Hematopoietic multipotent progenitor cell treated with erythropoietin and hydrocortisone succinate and interleukin-3 and kit ligand, for 15 days (in vitro differentiated cells): Measurements from ENCODE around the gene LRRC2.
"Not testable (repeated sequence)": the region's sequence is repeated elsewhere in the genome, so short reads cannot be mapped to it uniquely, and the experiment has no call there.

Experiments used
- DNase-seq: peaks from one replicate; pipeline ENCODE4 v3.0.0-alpha.2; 2015; ENCODE audit warnings: low spot score

The LRRC2 gene

DNA sequence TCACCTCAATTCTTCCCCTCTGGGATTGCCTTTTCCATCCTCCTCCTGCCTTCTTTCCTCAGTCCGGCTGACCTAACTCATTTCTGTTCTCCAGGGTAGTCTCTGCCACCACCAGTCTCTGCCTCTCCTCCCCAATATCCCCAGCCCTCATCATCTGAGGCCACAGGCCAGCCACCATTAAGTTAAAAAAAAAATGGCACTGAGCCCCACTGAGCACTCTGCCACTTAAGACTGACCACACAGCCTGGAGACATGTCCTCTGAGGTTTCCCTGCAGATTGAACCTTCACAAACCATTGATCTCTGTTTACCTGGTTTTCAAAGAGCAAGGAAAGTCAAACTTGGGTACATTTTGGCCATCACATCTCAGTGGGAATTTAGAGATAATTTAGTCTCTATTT lies 13.6 kb downstream of the LRRC2 start:
- no peak for DNase-seq

DNA sequence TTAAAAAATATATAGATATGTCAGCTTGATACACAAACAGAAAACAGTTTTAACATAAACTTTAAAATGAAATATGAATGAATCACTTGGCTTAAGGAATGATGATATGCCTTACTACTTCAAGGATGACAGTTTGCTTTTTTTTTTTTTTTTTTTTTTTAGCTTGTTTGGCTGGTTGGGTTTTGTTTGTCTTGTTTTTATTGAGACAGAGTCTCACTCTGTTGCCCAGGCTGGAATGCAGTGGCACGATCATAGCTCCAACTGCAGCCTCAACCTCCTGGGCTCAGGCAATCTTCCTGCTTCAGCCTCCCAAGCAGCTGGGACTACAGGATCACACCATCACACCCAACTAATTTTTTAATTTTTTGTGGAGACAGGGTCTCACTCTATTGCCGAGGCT lies 14.5 kb downstream of the LRRC2 start:
- DNase-seq: no peak

DNA sequence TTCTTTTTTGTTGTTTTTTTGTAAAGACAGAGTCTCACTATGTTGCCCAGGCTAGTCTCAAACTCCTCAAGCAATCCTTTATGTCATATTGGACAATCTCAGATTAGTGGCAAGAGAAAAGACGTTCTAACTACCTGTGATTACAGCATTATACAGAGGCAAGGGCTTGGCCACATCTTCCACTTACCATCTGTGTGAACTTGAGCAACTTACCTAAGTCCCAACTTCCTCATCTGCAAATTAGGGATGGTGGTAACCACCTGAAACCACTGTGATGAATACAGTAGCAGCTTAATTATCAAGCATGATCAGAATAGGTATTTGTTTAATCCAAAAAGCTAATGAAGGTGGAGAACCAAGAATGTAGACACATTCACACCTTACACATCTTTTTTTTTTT lies 16.1 kb downstream of the LRRC2 start:
- no peak for DNase-seq

DNA sequence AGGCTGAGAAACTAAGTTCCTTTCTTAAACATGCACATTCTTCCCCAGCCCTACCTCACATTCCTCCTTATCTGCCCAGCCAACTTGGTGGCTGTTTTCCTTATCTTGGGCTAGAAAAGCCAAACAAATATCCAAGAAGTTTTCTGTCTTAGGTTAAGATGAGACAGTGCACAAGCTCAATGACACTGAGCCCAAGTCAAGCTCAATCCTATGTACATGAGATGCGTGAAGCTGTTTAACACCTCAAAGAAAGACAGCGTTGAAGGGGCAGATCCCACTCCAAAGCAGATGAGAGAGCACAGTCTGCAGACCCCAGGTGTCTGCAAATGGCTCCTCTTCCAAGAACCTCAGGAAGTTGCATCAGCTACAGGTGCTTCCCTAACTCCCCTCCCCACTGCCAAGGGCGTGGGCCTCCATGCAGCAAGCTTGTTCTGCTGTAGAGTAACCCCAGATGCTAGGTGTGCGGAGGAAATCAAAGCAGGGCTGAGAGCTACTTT lies 16.6 kb downstream of the LRRC2 start:
- DNase-seq: peak; percentile 64

DNA sequence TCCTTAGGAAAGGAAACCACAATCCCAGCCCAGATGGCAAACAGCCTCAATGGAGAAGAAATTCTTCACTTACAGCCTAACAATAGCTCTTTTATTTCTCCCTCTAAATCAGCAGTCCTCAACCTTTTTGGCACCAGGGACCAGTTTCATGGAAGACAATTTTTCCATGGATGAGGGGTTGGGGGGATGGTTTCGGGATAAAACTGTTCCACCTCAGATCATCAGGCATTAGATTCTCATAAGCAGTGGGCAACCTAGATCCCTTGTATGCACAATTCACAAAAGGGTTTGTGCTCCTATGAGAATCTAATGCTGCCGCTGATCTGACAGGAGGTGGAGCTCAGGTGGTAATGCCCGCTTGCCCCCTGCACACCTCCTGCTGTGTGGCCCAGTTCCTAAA lies 17.5 kb downstream of the LRRC2 start:
- DNase-seq: not testable (repeated sequence)

DNA sequence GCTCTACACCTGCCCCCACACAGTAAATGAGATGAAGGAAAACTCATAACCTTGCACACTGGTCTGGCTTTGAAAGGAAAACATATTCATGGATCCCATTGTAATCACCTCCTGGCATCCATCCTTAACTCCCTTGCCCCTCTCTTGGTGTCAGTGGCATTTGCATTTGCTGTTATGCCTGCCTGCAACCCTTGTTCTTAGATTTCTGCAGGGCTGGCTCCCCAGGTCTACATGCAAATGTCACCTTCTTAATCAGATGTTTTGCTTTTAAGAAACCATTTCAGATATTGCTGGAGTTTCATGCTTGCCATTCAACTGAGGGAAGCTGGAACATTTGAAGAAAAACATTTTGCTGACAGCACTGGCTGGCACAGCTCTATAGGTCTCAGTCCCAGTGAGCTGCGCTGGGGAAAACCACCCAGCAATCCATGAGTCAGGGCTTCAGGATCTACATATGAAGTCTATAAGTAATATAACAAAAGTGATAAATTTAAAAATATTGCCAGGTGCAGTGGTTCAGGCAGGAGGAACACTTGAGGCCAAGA lies 19.1 kb downstream of the LRRC2 start:
- DNase-seq: no peak

DNA sequence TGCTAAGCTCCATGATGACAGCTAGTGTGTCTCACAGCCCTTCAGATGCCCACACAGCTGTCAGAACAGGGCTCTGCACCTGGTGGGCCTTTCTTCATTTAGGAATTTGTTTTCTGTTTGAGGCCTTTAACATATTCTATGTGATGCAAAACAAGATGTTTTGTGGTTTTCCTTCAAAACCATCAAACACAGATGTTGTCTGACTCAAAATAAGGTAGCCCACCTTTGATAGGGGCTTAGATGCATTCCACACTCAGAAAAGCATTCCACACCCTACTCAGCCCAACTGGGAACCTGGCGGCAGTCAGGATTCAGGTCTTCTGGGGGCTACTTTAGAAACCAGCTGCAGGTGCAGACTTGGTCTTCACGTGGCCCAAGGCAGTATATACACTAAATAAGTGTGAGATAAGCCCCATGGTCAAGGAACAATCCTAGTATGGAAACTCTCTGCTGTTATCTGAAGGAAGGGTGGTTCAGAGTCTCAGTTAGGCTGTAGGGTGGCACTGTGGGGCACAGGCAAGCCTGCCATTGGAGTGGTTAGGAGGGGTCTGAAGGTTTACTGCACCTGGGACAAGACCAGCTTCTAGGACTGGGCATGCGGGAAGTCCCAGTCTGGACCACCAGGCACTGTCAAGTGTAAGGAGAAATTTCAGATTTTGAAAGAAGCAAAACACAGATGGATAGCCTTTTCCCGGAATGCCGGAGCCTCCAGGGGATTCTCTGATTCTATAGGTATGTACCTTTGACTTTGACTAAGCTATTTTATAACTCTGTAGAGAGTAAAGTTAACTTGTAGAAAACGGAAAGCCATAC lies 20.1 kb downstream of the LRRC2 start:
- no peak for DNase-seq

DNA sequence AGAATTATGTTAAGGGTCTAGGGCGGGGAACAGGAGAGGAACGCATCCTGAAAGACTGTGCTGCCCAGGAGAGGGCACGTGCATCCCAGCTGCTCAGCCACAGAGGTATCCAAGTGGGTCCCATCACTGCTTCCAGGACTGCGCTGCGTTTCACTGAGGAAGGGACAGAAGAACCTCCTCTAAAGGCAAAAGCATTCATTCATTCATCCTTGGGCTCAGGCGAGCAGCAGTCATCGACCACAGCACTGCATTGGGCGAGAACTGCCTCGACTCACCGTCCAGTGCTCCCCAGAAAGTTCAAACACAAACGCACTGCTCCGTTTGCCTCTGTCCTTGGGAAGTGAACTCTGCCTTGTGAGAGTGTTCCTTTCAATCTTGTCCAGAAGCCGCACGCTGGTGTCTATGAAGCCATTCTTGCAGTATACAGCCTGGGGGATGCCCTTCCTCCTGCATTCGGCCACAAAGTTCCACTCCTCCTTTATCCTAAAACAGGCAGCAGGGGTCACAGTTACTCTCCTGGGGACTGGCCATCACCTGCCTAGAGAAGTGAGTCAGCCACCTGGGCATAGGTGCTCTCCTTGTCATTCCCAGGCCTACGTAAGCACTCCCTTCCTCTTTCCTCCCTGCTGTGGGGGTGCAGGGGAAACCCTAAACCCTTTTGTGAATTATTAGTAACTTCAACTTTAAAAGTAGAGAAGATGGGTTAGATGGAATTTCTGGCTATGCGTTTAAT lies 21.2 kb downstream of the LRRC2 start:
- DNase-seq: no peak

DNA sequence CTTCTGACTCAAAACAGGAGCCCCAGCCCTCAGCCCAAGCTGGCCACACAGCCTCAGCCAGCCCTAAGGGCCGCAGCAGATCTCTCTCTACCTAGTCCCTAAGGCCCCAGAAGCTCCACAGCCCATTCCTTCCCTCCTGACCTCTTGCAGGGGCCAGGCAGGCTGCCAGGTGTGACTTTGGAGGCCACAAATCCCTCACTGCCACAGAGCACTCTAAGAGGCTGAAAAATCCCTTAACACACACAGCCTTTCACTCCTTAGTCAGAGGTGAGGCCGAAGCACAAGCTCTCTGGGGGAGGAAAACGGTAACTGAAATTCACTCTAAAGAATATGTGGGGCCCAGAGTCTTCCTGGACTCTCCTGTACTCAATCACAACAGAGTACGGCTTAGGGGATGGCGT lies 23.3 kb downstream of the LRRC2 start:
- no peak for DNase-seq

DNA sequence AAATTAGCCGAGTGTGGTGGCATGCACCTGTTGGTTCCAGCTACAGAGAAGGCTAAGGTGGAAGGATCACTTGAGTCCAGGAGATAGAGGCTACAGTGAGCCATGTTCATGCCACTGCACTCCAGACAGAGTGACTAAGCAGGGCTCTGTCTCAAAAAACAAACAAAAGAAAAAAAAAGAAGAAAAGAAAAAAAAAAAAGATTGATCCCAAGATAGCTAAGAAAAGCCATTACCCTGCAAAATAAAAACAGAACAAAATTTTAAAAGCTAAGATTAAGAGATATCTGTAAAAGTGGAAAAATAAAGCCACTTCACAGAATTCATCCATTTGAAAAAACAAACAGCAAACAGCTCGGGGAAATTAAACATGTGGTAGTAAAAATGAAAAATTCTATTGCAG lies 23.8 kb downstream of the LRRC2 start:
- DNase-seq: no peak

DNA sequence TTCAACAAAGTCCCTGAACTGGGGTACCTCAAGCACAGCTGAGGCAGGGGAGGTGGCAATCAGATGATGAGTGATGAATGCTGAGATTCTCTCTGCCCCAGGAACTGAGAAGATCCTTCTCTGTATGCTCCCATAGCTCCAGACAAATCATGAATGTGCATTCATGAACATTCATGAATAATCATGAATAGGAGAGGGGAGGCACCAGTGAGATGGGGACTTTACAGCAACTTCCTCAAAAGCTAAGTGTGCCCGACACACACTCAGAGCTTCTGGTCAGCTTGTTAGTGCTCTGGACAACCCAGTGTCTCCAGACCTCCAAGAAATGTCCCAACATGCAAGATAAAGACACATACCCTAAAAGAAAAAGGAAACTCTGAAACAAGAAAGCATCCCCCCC lies 24.3 kb downstream of the LRRC2 start:
- DNase-seq: no peak

DNA sequence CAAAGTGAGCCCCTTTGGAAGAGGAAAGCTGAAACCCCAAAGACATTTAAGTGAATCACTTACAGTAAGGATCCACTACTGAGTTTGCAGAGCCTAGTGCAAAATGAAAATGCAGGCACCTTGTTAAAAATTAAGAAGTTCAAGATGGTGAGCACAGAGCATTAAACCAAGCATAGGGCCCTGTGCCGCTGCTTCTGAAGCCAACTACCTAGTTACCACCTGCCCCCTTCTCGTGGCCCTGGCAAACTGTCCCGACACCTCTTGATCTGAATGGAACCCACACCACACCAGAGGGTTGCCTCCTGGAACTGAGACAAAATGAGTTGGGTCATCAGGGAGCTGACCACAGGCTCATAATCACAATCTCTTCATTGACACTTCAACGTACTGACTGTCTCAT lies 25.6 kb downstream of the LRRC2 start:
- DNase-seq: no peak

DNA sequence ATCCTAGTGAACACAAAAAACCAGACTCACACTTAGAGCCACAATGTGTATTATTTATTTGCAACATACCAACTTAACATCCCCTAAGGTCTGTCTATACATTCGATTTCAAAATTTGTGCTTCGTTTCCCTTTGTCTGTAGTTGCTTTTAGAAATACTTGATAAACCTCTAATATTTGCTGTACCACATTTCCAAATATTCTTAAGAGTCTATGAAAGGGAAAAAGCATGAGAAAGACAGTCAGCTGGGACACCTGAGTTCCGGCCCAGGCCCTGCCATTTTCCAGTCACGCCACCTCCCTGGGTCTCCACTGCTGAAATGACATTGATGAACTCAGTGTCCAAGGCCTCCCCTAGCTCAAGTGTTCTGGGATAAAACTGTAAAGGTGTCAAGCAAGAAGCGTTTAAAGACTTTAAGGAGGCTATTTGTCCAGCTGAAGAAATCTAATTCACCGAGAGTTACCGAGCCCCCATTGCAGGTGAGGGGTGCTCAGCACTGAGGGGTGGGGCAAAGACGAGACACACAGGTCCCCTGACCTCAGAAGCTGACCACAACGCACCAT lies 26.6 kb downstream of the LRRC2 start:
- no peak for DNase-seq

DNA sequence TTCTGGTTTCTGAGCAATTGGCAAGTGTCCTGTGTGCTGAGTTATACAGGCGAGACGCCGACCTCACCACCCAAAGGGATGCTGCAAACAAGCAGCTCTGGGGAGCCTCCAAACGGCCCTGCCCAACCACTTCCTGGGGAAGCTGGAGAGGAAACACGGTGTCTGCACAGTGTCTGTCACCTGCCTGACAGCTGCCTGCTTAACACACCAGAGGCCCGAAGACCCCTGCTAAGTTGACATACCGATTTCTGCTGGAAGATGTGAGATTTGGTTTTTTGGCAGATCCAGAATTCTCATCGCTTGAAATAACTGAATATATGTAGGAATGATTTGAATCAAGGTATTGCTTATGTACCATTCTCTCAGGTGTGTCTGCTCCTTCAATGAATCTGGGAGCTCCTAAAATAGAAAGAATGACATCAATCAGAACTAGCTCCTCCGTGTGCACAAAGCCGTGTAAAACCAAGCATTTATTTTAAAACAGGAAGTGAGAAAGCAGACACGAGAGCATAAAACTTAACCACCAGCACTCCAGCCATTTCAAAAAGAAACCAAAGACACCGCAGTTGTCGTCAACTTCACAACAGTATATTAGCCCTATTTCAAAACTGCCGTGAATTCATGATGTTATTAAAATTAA lies 27.2 kb downstream of the LRRC2 start:
- no peak for DNase-seq

DNA sequence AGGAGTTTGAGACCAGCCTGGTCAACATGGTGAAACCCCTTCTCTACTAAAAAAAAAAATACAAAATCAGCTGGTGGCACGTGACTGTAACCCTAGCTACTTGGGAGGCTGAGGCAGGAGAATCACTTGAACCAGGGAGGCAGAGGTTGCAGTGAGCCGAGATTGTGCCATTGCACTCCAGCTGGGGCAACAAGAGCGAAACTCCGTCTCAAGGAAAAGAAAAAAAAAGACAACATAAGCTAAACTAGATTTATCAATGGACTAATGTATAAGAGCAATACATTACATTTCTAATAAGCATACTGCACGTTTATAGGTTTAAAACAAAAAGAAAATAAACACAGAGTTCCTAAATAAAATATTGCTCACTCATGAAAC lies 27.7 kb downstream of the LRRC2 start:
- not testable (repeated sequence) for DNase-seq

DNA sequence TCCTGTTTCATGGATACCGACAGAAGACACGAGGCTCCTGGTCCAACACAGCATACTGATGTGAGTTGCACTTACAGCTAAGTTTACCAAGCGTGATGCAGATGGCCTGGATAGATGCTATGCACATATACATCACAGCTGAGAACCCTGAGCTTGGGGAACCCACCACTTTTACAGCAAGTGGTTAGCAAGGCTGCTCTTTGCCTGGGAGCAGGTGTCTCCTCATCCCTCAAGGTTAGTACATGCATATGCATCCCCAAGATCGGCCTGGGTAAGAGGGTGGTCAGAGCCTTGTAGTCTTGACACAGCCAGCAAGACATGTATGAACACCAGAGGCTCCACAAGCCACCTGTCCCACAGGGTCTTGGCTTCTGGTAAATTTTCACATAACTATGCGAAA lies 28.3 kb downstream of the LRRC2 start:
- no peak for DNase-seq

DNA sequence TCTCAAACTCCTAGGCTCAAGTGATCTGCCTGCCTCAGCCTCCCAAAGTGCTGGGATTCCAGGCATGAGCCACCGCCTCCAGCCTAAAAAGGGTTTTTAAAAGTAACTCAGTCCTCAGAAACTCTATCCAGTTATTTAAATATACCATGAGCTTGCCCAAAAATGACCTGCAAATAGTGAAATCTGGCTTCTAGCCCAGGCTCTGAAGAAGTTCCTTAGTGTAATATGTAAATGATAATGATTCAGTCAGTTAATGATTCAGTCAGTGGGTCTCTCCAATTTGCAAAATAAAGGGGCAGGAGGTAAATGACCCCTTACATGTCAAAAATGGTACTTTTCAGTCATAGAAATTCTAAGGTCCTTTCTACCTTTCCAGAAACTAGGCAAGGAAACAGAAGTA lies 28.8 kb downstream of the LRRC2 start:
- no peak for DNase-seq

DNA sequence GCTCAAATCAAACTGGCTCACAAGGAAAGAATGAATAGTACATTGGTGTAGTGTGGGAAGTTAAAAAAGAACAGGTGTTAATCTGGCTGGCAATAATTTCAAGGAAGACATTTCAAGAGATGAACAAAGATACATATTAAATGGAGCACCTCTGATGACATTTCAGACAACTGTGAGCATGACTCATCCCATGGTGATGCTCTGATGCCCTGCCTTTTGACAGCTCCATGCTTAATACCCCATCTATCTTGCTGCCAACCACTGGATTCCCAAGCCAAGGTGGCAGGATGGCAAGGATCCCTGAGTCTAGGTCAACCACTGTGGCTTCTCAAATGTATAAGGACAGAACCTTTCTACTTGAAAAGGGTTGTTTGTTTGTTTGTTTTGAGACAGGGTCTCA lies 29.3 kb downstream of the LRRC2 start:
- no peak for DNase-seq

DNA sequence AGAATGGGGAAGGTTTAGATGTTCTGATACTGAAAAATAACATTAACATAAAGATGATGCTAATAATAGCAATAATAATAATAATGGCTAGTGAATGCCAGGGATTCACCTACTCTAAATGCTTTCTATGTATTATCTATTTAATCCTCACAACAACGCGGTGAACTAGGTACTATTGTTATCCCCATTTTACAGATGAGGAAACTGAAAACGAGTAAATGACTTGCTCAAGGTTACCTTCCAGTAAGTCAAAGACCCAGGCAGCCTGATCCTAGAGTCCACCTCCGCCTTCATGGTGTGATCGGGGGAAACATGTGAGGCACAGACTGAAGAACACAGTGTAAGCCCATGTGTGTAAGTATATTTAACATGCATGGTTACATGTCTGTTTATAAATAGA lies 30.4 kb downstream of the LRRC2 start:
- DNase-seq: no peak

DNA sequence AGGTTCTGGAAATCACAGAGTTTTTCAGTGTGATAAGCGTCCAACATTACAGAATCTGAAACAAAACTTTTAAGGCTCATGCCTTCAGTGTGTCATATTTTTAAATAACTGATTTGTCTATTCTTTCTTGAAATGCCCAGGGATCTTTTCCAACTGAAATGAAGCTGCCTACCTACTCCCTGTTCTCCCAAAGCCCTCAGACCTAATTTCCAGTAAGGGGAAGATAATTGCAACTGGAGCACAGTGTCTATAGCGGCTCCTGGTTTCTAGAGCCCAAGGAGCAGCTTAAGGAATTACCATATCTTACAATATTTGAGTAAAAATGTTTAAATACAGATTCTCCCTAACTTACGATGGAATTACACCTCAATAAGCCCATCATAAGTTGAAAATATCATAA lies 33.0 kb downstream of the LRRC2 start:
- no peak for DNase-seq

DNA sequence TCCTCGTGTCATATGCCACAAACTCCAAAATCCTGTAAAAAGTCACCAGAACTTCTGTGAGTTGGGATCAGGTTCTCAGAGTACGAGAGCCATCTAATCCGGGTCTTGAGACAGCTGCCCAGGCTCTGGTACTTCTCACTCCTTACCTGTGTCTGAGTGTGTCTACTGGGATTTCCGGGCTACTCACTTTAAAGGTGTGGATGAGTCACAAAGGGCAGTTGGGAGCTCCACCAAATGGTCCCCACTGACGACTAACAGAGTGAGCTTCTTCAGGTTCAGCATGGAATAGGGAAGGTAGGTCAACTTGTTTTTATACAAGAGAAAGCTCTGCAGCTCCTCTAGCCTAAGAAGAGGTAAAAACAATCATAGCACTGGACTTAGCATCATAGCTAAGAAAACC lies 38.9 kb downstream of the LRRC2 start:
- DNase-seq: no peak

DNA sequence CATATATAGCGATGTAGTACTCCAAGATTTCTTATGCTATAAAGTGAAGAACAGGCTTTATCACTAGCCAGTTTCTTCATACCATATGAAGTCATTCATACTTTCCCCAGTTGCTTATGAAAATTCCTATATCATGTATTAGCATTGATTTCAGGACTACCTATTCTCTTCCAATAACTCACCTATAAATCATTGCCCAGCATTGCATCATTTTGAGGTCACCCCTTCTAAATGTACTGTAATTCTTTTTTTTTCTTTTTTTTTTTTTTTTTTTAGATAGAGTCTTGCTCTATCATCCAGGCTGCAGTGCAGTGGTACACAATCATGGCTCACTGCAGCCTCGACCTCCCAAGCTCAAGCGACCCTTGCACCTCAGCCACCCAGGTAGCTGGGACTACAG lies 41.3 kb downstream of the LRRC2 start:
- DNase-seq: no peak

DNA sequence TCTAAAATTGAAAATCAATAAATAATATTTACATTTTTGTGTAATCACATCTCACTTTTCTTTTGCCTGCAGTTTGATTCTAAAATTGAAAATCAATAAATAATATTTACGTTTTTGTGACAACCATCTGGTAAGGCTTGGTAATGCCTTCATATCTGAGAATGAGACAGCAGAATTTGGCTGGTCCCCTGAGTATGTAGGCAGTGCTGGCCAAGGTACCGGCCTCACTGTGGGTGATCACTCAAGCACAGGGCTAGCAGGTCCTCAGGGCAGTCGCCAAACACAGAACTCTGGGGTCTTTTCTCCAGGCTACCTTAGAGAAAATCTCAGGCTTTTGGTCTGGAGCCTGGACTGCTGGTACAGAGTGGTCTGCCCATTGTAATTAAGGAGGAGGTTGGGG lies 42.1 kb downstream of the LRRC2 start:
- peak; percentile 39 for DNase-seq
